GM12878 (cell line): ENCODE measurements around the gene UBE3C. TPM values are rescaled to one million over a fixed set of nuclear protein-coding genes. Genes with fewer than 3 reads are reported as not detected.

ENCODE experiments used
- ATAC-seq: fragments of 200-7000 bp; cut with Tn5 transposase; 3 replicates; pipeline ENCODE4 v1.9.1; 2020; ENCODE audit warnings: mild to moderate bottlenecking, moderate library complexity
- BruUV-seq: library from RNA; stranded (reverse); fragments of 400-500 nt; replicated peaks from 2 replicates; lab custom pipeline; 2021; lab: Mats Ljungman, UMichigan
- CTCF ChIA-PET: fragments of 300-600 bp; sonication (Branson Sonifier 250); formaldehyde crosslinking; extraction: SDS; loops from one replicate; lab custom pipeline; 2021; ENCODE audit warnings: inconsistent platforms; lab: Yijun Ruan, JAX
- POLR2A ChIA-PET: fragments of 350-600 bp; formaldehyde crosslinking; extraction: SDS; loops from one replicate; lab custom pipeline; 2021; ENCODE audit warnings: inconsistent platforms; lab: Charles Lee
- RAD21 ChIA-PET: fragments of 300-600 bp; sonication (Branson Sonifier 250); formaldehyde crosslinking; loops from one replicate; lab custom pipeline; 2023; ENCODE audit warnings: antibody characterized with exemption; ENCODE audit not compliant: unreplicated experiment; lab: Charles Lee
- SMC1A ChIA-PET: fragments of 300-600 bp; sonication (Branson Sonifier 250); formaldehyde crosslinking; loops from one replicate; lab custom pipeline; 2023; ENCODE audit not compliant: unreplicated experiment, uncharacterized antibody; lab: Charles Lee
- DNase-seq: peaks from one replicate; pipeline ENCODE4 v3.0.0-alpha.2; 2011; ENCODE audit warnings: low read depth, low spot score
- FAIRE-seq: peaks from 3 replicates; lab custom pipeline; 2011; peaks lifted over from hg19 to GRCh38; lab: Jason Lieb, UNC
- H2AFZ ChIP-seq: 2 replicates; pipeline ENCODE4 v1.6.0; 2011; ENCODE audit warnings: low read depth, low read length, control low read depth; ENCODE audit not compliant: control insufficient read depth
- H3K27ac ChIP-seq: 2 replicates; pipeline ENCODE4 v1.5.1; 2011; ENCODE audit warnings: control low read depth; ENCODE audit not compliant: control insufficient read depth, insufficient read depth
- H3K27me3 ChIP-seq, 2 experiments: replicated peaks in 1 of 2; 2 replicates each; pipeline versions ENCODE4 v1.6.0 to v1.6.1; 2011; ENCODE audit warnings: low read length in 1 of 2; ENCODE audit not compliant: control insufficient read depth in 2 of 2, insufficient read depth in 2 of 2
- H3K36me3 ChIP-seq, 2 experiments: 2 replicates each; pipeline ENCODE4 v1.5.1; 2011; ENCODE audit warnings: low read length in 1 of 2; ENCODE audit not compliant: control insufficient read depth in 2 of 2, insufficient read depth in 2 of 2
- H3K4me1 ChIP-seq: 2 replicates; pipeline ENCODE4 v1.6.1; 2011; ENCODE audit warnings: mild to moderate bottlenecking, low read length, moderate library complexity, mixed read lengths; ENCODE audit not compliant: control insufficient read depth, insufficient read depth
- H3K4me2 ChIP-seq: 2 replicates; pipeline ENCODE4 v1.6.0; 2011; ENCODE audit warnings: control low read depth; ENCODE audit not compliant: control insufficient read depth, insufficient read depth
- H3K4me3 ChIP-seq: fragments of 200-600 bp; sonication (generic); 2 replicates; pipeline ENCODE4 v1.5.1; 2016
- H3K79me2 ChIP-seq: 2 replicates; pipeline ENCODE4 v1.6.0; 2011; ENCODE audit warnings: low read length; ENCODE audit not compliant: control insufficient read depth, insufficient read depth
- H3K9ac ChIP-seq: 2 replicates; pipeline ENCODE4 v1.8.0; 2011; ENCODE audit warnings: low read length, control low read depth, mixed read lengths; ENCODE audit not compliant: control insufficient read depth, insufficient read depth
- H3K9me3 ChIP-seq: replicated peaks from 3 replicates; pipeline ENCODE4 v1.5.1; 2011; ENCODE audit warnings: mild to moderate bottlenecking, low read length; ENCODE audit not compliant: control insufficient read depth, insufficient read depth
- H4K20me1 ChIP-seq: 2 replicates; pipeline ENCODE4 v1.6.0; 2011; ENCODE audit not compliant: control insufficient read depth, insufficient read depth
- ATF2 ChIP-seq: IDR thresholded peaks from 2 replicates; pipeline ENCODE4 v1.6.1; 2012; ENCODE audit warnings: low read length, inconsistent platforms
- BMI1 ChIP-seq: fragments of 450-650 bp; IDR thresholded peaks from 2 replicates; pipeline ENCODE4 v1.6.1; 2016; ENCODE audit warnings: mild to moderate bottlenecking, moderate library complexity, borderline replicate concordance
- CHD2 ChIP-seq: IDR thresholded peaks from 2 replicates; pipeline ENCODE4 v1.6.1; 2011; ENCODE audit warnings: low read depth, low read length, improper control_type of control experiment, borderline replicate concordance
- ESRRA ChIP-seq: IDR thresholded peaks from 2 replicates; pipeline ENCODE4 v1.6.1; 2012; ENCODE audit warnings: mild to moderate bottlenecking, low read length, improper control_type of control experiment
- GATAD2B ChIP-seq: fragments of 450-650 bp; conservative IDR thresholded peaks from 2 replicates; pipeline ENCODE4 v1.6.1; 2017; ENCODE audit warnings: low read depth, mild to moderate bottlenecking, moderate library complexity
- PBX3 ChIP-seq: IDR thresholded peaks from 2 replicates; pipeline ENCODE4 v1.6.1; 2011; ENCODE audit warnings: mild to moderate bottlenecking, low read depth, low read length, moderate library complexity; ENCODE audit not compliant: insufficient replicate concordance
- POLR2AphosphoS5 ChIP-seq: IDR thresholded peaks from 2 replicates; pipeline ENCODE4 v1.6.1; 2011; ENCODE audit warnings: mild to moderate bottlenecking, low read length, inconsistent platforms
- POU2F2 ChIP-seq: IDR thresholded peaks from 3 replicates; pipeline ENCODE4 v1.6.1; 2011; ENCODE audit warnings: low read depth, mild to moderate bottlenecking, low read length, borderline replicate concordance
- RCOR1 ChIP-seq: conservative IDR thresholded peaks from 2 replicates; pipeline ENCODE4 v1.6.1; 2012; ENCODE audit warnings: low read depth, low read length, improper control_type of control experiment
- RELA ChIP-seq: fragments of 450-650 bp; IDR thresholded peaks from 2 replicates; pipeline ENCODE4 v1.8.0; 2014; ENCODE audit warnings: borderline replicate concordance; ENCODE audit not compliant: partially characterized antibody
- REST ChIP-seq: IDR thresholded peaks from 2 replicates; pipeline ENCODE4 v1.6.1; 2012; ENCODE audit warnings: mild to moderate bottlenecking, low read depth, low read length
- SUZ12 ChIP-seq: fragments of 200-600 bp; sonication (generic); IDR thresholded peaks from one replicate; pipeline ENCODE4 v1.6.1; 2018; ENCODE audit warnings: antibody characterized with exemption, mild to moderate bottlenecking; ENCODE audit not compliant: unreplicated experiment
- TBL1XR1 ChIP-seq: IDR thresholded peaks from 2 replicates; pipeline ENCODE4 v1.6.1; 2012; ENCODE audit warnings: low read depth, low read length, improper control_type of control experiment
- TCF7 ChIP-seq: IDR thresholded peaks from 2 replicates; pipeline ENCODE4 v1.6.1; 2014; ENCODE audit warnings: antibody characterized with exemption, borderline replicate concordance
- ZNF217 ChIP-seq: fragments of 450-650 bp; IDR thresholded peaks from 2 replicates; pipeline ENCODE4 v1.6.1; 2017; ENCODE audit warnings: antibody characterized with exemption, mild to moderate bottlenecking
- ZZZ3 ChIP-seq: IDR thresholded peaks from 2 replicates; pipeline ENCODE4 v1.6.1; 2011; ENCODE audit warnings: low read depth; ENCODE audit not compliant: control insufficient read depth, insufficient read length
- WGBS: methylation state at CpG from one replicate; pipeline ENCODE4 v1.1.6; 2016; ENCODE audit warnings: low lambda C conversion rate; ENCODE audit not compliant: insufficient replicate concordance, insufficient coverage; ENCODE audit errors: missing lambda C conversion rate; 5-methylcytosine and 5-hydroxymethylcytosine counted together
- in situ Hi-C: fragments of 300-500 bp; cut with MboI; formaldehyde crosslinking; loops from 9 replicates; pipeline ENCODE4 v1.14.3; 2018; ENCODE audit warnings: mixed read lengths
- intact Hi-C: fragments of 100-400 bp; cut with micrococcal nuclease; formaldehyde crosslinking; loops from one replicate; pipeline ENCODE4 v1.14.2; 2022; ENCODE audit not compliant: unreplicated experiment
- polyA plus RNA-seq, 11 experiments: library from polyadenylated mRNA; depleted of rRNA in 4 of 11; unstranded in 6 of 11; stranded (reverse) in 5 of 11; fragments of >200 nt; fragmentation: Nextera tagmentation in 4 of 11; fragmentation: Illumina TruSeq in 1 of 11; extraction: Ambion mirVana in 4 of 11; extraction: Trizol in 1 of 11; gene quantifications; 1 replicate in 1 of 11; 2 replicates in 10 of 11; pipeline versions ENCODE4 v1.2.1 to v1.2.3, GENCODE V29; 2011 to 2016; ENCODE audit warnings: inconsistent platforms in 2 of 11, missing spikeins in 2 of 11, low read depth in 1 of 11
- total RNA-seq, 4 experiments: library from RNA; depleted of rRNA in 3 of 4; stranded (reverse); fragments of >200 nt in 3 of 4; fragmentation: Illumina TruSeq in 1 of 4; extraction: Trizol in 1 of 4; gene quantifications; 2 replicates each; pipeline versions ENCODE4 v1.2.1 to v1.2.3, GENCODE V29; 2013 to 2021

The UBE3C gene
- total and polyA plus RNA-seq, 10 of the 15 experiments (the other 5 are each of a cell fraction or from before 2014, with no cell fraction given), result 7.9 to 65.9 (median 45.2) TPM

- no peak for ATAC-seq
- intact Hi-C loops, result no loop called here
- Histone ChIP-seq H3K79me2 (no peaks in the 10 kb centered on the region), H2AFZ (no peak overlapping the region), H3K4me1 (no peaks in the 10 kb centered on the region), H3K27ac (no peak overlapping the region), H3K9me3 (no peaks in the 10 kb centered on the region), H3K4me2 (no peak overlapping the region), H3K4me3 (no peak overlapping the region), H4K20me1 (no peaks in the 10 kb centered on the region), H3K9ac (no peak overlapping the region), H3K27me3 (no peaks in the 10 kb centered on the region; a peak in 1 of 4 replicates), H3K36me3 (no peaks in the 10 kb centered on the region)
- DNase-seq, result no peak
- in situ Hi-C loops, result no loop called here
- ChIA-PET CTCF (no interaction called here), RAD21 (no interaction called here), SMC1A (no interaction called here), POLR2A (no interaction called here)
- 84% methylated on average over 24 of the region's 24 CpGs for WGBS
- no TSS peak for BruUV-seq
- FAIRE-seq, result no peak
- no peak for TF ChIP-seq CHD2
- no peak for TF ChIP-seq ATF2
- TF ChIP-seq ESRRA, result no peak
- no peak for TF ChIP-seq RELA
- no peak for TF ChIP-seq TCF7
- no peak for TF ChIP-seq POU2F2
- TF ChIP-seq BMI1, result no peak
- no peak for TF ChIP-seq RCOR1
- no peak for TF ChIP-seq PBX3
- TF ChIP-seq POLR2AphosphoS5, result no peak
- TF ChIP-seq ZZZ3, result no peak
- no peak for TF ChIP-seq ZNF217
- TF ChIP-seq TBL1XR1, result no peak
- no peak for TF ChIP-seq REST
- TF ChIP-seq SUZ12, result no peak
- TF ChIP-seq GATAD2B, result no peak
These were observed 141.6 kb downstream of the UBE3C start for GRCh38 chr7:157280216-157280841.
